Esophagus muscularis mucosa (tissue), 4 donors: ENCODE data around the gene PPAN. TPM values are rescaled to one million over a fixed set of nuclear protein-coding genes. Genes with fewer than 3 reads are reported as not detected.

Source experiments
- DNase-seq: peaks from one replicate; pipeline ENCODE4 v3.0.0-alpha.2; 2017; ENCODE audit errors: extremely low spot score
- H3K27ac ChIP-seq, 4 donors: fragments of 200-600 bp; sonication (generic); replicated peaks in 1 of 4; 1 replicate in 3 of 4; 2 replicates in 1 of 4; pipeline ENCODE4 v1.5.1; 2016 to 2019; ENCODE audit warnings: mild to moderate bottlenecking in 1 of 4
- H3K27me3 ChIP-seq, 4 donors: fragments of 200-600 bp; sonication (generic); one replicate each; pipeline versions ENCODE4 v1.5.1 to v1.6.0; 2016 to 2019
- H3K36me3 ChIP-seq, 4 donors: fragments of 200-600 bp; sonication (generic); one replicate each; pipeline ENCODE4 v1.5.1; 2016 to 2019
- H3K4me1 ChIP-seq, 4 donors: fragments of 200-600 bp; sonication (generic); one replicate each; pipeline ENCODE4 v1.5.1; 2016 to 2019
- H3K4me3 ChIP-seq, 4 donors: fragments of 200-600 bp; sonication (generic); 1 replicate in 2 of 4; 2 replicates in 2 of 4; pipeline ENCODE4 v1.5.1; 2016 to 2019; ENCODE audit warnings: mild to moderate bottlenecking in 4 of 4, moderate library complexity in 1 of 4
- H3K9me3 ChIP-seq, 4 donors: fragments of 200-600 bp; sonication (generic); 1 replicate in 3 of 4; 2 replicates in 1 of 4; pipeline ENCODE4 v1.5.1; 2016 to 2019
- CTCF ChIP-seq, 3 experiments: fragments of 200-600 bp in 2 of 3; fragments of 450-650 bp in 1 of 3; sonication (generic) in 2 of 3; IDR thresholded peaks; one replicate each; pipeline ENCODE4 v1.5.1; 2017 to 2019; ENCODE audit warnings: antibody characterized with exemption in 3 of 3, mild to moderate bottlenecking in 2 of 3, moderate library complexity in 1 of 3
- EP300 ChIP-seq: sonication (generic); formaldehyde crosslinking; IDR thresholded peaks from one replicate; pipeline ENCODE4 v1.6.1; 2017; ENCODE audit warnings: antibody characterized with exemption
- POLR2A ChIP-seq: fragments of 450-650 bp; IDR thresholded peaks from one replicate; pipeline ENCODE4 v1.6.1; 2017; ENCODE audit warnings: antibody characterized with exemption, moderate library complexity, mild to moderate bottlenecking, low read depth
- POLR2AphosphoS5 ChIP-seq, 2 donors: sonication (generic); formaldehyde crosslinking; IDR thresholded peaks; one replicate each; pipeline ENCODE4 v1.6.1; 2017; ENCODE audit warnings: antibody characterized with exemption in 2 of 2
- WGBS: methylation state at CpG from one replicate; pipeline ENCODE4 v1.1.5; 2018; 5-methylcytosine and 5-hydroxymethylcytosine counted together
- intact Hi-C: fragments of 100-400 bp; cut with DNase I; formaldehyde crosslinking; loops from one replicate; pipeline ENCODE4 v1.15.1; 2023
- total RNA-seq, 4 donors: library from RNA; depleted of rRNA; stranded (reverse); fragments of >200 nt; gene quantifications; one replicate each; pipeline versions ENCODE4 v1.1.0 to v1.2.1, GENCODE V29; 2016

Gene PPAN
- total RNA-seq, 4 donors from 2014 or later = 22.7 to 39.3 (median 29.1) TPM

- Histone ChIP-seq H3K9me3 (no peaks in the 10 kb centered on the region), H3K27ac (no peak overlapping the region), H3K36me3 (peaks cover 84 to 98% (median 97%) of the 10 kb centered on the region in 4 donors), H3K4me1 (no peaks in the 10 kb centered on the region), H3K27me3 (no peaks in the 10 kb centered on the region), H3K4me3 (no peak overlapping the region)
- TF ChIP-seq EP300 (no peak), CTCF (IDR thresholded peaks at IDR 0.05) (no peak), POLR2A (no peak), POLR2AphosphoS5 (IDR thresholded peaks at IDR 0.05) (no peak)
- intact Hi-C loops = no loop called here
- 93% methylated on average over 11 of the region's 14 CpGs for WGBS
- no peak for DNase-seq
These were observed 40.0 kb downstream of the PPAN start for GRCh38 chr19:10146142-10146541.

- no peaks in the 10 kb centered on the region for H3K27me3 ChIP-seq
- no peak overlapping the region for H3K27ac ChIP-seq
- no peak for DNase-seq
- no peaks in the 10 kb centered on the region for H3K4me1 ChIP-seq
- H3K4me3 ChIP-seq = no peak overlapping the region
- intact Hi-C loops = no loop called here
- 90% methylated on average over 12 of the region's 12 CpGs for WGBS
- no peaks in the 10 kb centered on the region for H3K9me3 ChIP-seq
- peaks cover 84 to 97% (median 93%) of the 10 kb centered on the region in 4 donors for H3K36me3 ChIP-seq
- no peak for TF ChIP-seq POLR2AphosphoS5 (IDR thresholded peaks at IDR 0.05)
- no peak for TF ChIP-seq CTCF (IDR thresholded peaks at IDR 0.05)
- no peak for TF ChIP-seq EP300
- TF ChIP-seq POLR2A = no peak
These were observed 43.3 kb downstream of the PPAN start for GRCh38 chr19:10149427-10149826.

GRCh38 chr19:10151521-10151920 lies 45.4 kb downstream of the PPAN start:
- H3K36me3 ChIP-seq = peaks cover 84 to 97% (median 93%) of the 10 kb centered on the region in 4 donors
- intact Hi-C loops = no loop called here
- DNase-seq = no peak
- H3K27ac ChIP-seq = no peak overlapping the region
- no peaks in the 10 kb centered on the region for H3K9me3 ChIP-seq
- H3K4me1 ChIP-seq = no peaks in the 10 kb centered on the region
- no peak for TF ChIP-seq CTCF (IDR thresholded peaks at IDR 0.05)
- TF ChIP-seq EP300 = no peak
- no peak for TF ChIP-seq POLR2AphosphoS5 (IDR thresholded peaks at IDR 0.05)
- no peak for TF ChIP-seq POLR2A
- 82% methylated on average over 5 of the region's 5 CpGs for WGBS
- H3K4me3 ChIP-seq = no peak overlapping the region
- H3K27me3 ChIP-seq = no peaks in the 10 kb centered on the region

- peaks cover 78 to 97% (median 92%) of the 10 kb centered on the region in 4 donors for H3K36me3 ChIP-seq
- WGBS = 83% methylated on average over 3 of the region's 3 CpGs
These were observed 45.9 kb downstream of the PPAN start for GRCh38 chr19:10152100-10152499.

More at GRCh38 chr19:10152100-10152499, 45.9 kb downstream of the PPAN start:
- no peak for DNase-seq
- Histone ChIP-seq H3K4me1 (no peaks in the 10 kb centered on the region), H3K4me3 (no peak overlapping the region), H3K27ac (no peak overlapping the region), H3K27me3 (no peaks in the 10 kb centered on the region), H3K9me3 (no peaks in the 10 kb centered on the region)
- intact Hi-C loops = no loop called here
- TF ChIP-seq POLR2AphosphoS5 (IDR thresholded peaks at IDR 0.05) = no peak
- TF ChIP-seq POLR2A = no peak
- TF ChIP-seq CTCF (IDR thresholded peaks at IDR 0.05) = no peak
- no peak for TF ChIP-seq EP300
